ENCODE data around the gene UFSP1.
A peak's percentile ranks its signal among the peaks of the same experiment; 100 is the strongest.

Gene UFSP1

DNA sequence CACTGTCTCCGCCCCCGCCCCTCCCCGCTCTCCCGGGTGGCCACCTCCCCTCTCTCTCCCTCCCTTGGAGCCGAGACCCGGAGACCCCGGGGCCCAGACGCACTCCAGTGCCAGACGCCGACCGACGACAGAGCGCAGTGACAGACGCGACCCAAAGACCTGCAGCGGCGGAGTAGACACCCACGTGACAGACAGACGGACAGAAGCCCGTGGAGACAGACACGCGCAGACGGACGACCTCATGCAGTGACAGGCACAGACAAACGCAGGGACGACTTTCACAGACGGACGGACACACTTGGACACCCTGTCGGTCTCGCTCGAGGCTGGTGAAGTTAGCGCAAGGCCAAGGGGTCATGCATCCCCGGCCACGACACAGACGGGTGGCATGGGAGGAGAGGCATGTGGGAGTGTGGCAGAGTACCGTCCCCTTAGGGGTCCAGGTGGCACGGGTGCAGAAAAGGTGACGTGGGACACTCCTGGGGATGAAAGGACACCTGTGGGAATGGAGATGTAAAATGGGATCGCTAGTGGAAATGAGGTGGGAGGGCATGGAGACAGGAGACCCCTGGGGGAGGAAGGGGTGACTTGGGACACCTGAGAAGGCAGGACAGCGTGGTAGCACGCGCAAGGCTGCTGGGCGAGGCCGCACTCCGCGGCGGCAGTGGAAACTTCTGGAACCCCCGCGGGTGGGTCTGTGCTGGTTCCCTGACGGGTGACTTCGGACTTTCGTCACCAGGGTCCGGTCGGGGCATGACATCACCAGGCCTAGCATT, 6.6 kb upstream of the UFSP1 start:
- no peaks in the 10 kb centered on the region for H3K9me3 ChIP-seq (ENCODE audit: control insufficient read depth, low read length)
- peak in 2 of 3 donors; percentile 22 to 38 for DNase-seq
- H3K4me1 ChIP-seq (ENCODE audit: control insufficient read depth, insufficient read depth, low read length, poor library complexity, severe bottlenecking), result peaks cover 23% of the 10 kb centered on the region
- no peaks in the 10 kb centered on the region for H3K36me3 ChIP-seq (ENCODE audit: control insufficient read depth, insufficient read depth, low read length)
- H3K4me3 ChIP-seq (ENCODE audit: insufficient read depth, low read depth, low read length, poor library complexity, severe bottlenecking), result peak overlapping the region; percentile 36
- peaks cover 34% of the 10 kb centered on the region for H3K27me3 ChIP-seq (replicated peaks; ENCODE audit: control insufficient read depth, insufficient read depth, low read length, poor library complexity, severe bottlenecking)
- no peak overlapping the region for H3K27ac ChIP-seq (ENCODE audit: insufficient read depth, low read length, poor library complexity, severe bottlenecking)

DNA sequence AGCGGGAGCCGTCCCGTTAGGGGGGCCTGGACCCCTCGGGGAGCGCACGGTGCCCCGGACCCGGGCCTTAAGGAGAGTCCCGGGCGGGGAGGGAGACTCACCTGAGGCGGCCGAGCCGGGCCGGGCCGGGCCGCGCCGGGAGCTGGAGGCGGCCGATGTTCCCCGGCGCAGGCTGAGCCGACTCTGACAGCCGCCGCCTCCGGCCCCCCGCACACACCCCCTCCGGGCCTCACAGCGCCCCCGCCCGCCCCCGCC, 6.1 kb upstream of the UFSP1 start, which contains the start of gene ACHE:
Gene ACHE (minus strand): TSS at position 188 of the 255 bp plus-strand sequence. CDS start 1,656 bp downstream, outside the sequence.
- H3K27me3 ChIP-seq (replicated peaks; ENCODE audit: control insufficient read depth, insufficient read depth, low read length, poor library complexity, severe bottlenecking), result peaks cover 39% of the 10 kb centered on the region
- no peak for DNase-seq
- no peaks in the 10 kb centered on the region for H3K9me3 ChIP-seq (ENCODE audit: control insufficient read depth, low read length)
- no peaks in the 10 kb centered on the region for H3K36me3 ChIP-seq (ENCODE audit: control insufficient read depth, insufficient read depth, low read length)
- H3K4me3 ChIP-seq (ENCODE audit: insufficient read depth, low read depth, low read length, poor library complexity, severe bottlenecking), result peak within 1 kb of the TSS; percentile 71
- no peak within 1 kb of the TSS for H3K27ac ChIP-seq (ENCODE audit: insufficient read depth, low read length, poor library complexity, severe bottlenecking)
- peaks cover 28% of the 10 kb centered on the region for H3K4me1 ChIP-seq (ENCODE audit: control insufficient read depth, insufficient read depth, low read length, poor library complexity, severe bottlenecking)

DNA sequence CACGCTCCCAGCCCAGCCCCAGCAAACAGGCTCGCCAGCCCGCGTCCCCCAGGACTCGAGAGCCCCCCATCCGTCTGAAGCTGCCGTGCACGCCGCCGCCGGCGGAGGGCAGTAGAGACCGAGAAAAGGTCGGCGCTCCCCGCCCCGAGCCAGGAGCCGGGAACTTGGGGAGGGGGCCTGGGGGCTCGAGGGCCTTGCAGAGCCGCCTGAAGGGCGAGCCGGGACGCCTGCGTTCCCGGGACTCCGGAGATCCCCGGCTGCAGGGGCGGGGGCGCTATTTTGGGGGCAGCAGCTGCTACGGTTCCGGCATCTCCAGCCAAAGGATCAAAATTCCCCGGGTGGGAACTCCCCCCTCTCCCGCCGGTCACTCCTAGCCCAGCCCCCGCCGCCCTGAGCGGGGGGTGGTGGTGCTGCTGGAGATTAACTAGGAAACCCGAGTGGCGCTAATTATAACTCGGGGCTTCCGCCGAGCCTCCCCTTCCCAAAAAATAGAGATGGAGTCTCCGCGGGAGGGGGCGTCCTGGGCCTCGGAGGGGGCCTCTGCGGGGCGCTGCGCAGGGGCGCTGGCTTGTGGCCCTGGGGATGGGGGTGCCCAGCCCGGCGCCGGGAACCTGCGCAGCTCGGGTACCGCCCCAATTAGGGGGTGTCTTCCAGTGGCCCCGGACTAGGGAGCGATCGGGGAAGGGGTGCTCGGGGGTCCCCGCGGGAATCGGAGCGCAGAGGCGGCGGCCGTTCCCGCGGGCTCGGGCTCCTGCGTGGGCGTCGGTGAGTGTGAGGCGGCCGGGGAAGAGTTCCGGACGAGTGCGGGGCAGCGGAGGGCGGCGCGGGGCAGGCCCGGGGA, 5.6 kb upstream of the UFSP1 start:
- H3K4me1 ChIP-seq (ENCODE audit: control insufficient read depth, insufficient read depth, low read length, poor library complexity, severe bottlenecking), result peaks cover 34% of the 10 kb centered on the region
- H3K9me3 ChIP-seq (ENCODE audit: control insufficient read depth, low read length), result no peaks in the 10 kb centered on the region
- no peaks in the 10 kb centered on the region for H3K36me3 ChIP-seq (ENCODE audit: control insufficient read depth, insufficient read depth, low read length)
- H3K4me3 ChIP-seq (ENCODE audit: insufficient read depth, low read depth, low read length, poor library complexity, severe bottlenecking), result peak overlapping the region; percentile 71
- peaks cover 40% of the 10 kb centered on the region for H3K27me3 ChIP-seq (replicated peaks; ENCODE audit: control insufficient read depth, insufficient read depth, low read length, poor library complexity, severe bottlenecking)
- peak in 2 of 3 donors; percentile 15 to 44 for DNase-seq
- no peak overlapping the region for H3K27ac ChIP-seq (ENCODE audit: insufficient read depth, low read length, poor library complexity, severe bottlenecking)

DNA sequence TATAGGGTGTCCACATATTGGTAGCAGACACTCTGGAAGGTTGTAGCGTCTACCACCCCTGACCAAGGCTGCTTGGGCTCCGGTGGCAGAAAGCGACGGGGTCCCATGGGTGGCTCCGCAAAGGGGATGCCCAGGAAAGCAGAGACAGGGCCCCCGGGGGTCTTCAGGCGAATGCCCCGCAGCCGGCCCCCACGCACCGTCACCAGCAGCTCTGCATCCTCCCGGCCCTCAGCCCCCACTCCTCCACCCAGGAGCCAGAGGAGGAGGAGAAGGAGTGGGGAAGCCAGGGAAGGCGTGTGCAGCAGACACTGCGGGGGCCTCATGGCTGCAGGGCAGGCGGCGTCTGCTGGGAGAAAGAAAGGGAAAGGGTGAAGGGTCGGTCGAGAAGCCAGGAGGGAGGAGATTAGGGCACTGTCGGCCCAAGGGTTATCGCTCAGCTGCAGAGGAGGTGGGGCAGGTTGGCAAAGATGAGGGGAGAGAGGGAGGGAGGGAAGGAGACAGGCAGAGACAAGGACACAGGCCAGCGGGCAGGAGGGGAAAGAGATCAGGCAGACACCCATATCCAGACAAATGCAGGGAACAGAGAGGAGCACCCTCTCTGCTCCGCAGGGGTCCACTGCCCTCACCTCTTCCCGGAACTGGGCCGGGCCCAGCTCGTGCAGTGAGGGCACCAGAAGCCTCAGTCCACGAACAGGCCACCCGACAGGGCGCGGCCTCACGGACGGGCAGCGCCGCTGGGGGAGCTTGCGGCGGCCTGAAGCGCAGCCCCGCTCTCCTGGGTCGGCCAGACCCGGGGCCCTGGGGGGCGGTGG, 4.6 kb upstream of the UFSP1 start:
- H3K9me3 ChIP-seq (ENCODE audit: control insufficient read depth, low read length), result no peaks in the 10 kb centered on the region
- peaks cover 40% of the 10 kb centered on the region for H3K27me3 ChIP-seq (replicated peaks; ENCODE audit: control insufficient read depth, insufficient read depth, low read length, poor library complexity, severe bottlenecking)
- no peaks in the 10 kb centered on the region for H3K36me3 ChIP-seq (ENCODE audit: control insufficient read depth, insufficient read depth, low read length)
- DNase-seq, result no peak
- no peak overlapping the region for H3K4me3 ChIP-seq (ENCODE audit: insufficient read depth, low read depth, low read length, poor library complexity, severe bottlenecking)
- no peak overlapping the region for H3K27ac ChIP-seq (ENCODE audit: insufficient read depth, low read length, poor library complexity, severe bottlenecking)
- H3K4me1 ChIP-seq (ENCODE audit: control insufficient read depth, insufficient read depth, low read length, poor library complexity, severe bottlenecking), result peaks cover 37% of the 10 kb centered on the region

DNA sequence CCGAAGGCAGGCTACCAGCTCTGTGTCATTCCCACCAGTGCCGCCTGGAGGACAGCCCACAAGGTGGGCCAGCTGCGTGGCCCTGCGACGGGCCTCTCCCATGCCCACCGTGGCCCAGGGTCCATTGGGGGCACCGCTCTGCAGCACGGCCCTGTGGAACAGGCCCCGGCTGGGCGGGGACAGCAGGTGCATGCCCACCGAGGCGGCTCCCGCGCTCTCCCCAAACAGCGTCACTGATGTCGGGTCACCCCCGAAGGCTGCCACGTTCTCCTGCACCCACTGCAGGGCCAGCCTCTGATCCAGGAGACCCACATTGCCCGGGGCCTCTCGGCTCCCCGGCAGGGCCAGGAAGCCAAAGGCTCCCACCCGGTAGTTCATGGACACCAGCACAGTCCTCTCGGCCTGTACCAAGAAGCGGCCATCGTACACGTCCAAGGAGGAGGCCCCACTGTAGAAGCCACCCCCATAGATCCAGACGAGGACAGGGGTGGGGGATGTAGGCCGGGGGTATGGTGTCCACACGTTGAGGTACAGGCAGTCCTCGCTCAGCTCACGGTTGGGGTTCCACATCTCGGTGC, 3.9 kb upstream of the UFSP1 start:
- Histone ChIP-seq H3K4me1 (ENCODE audit: control insufficient read depth, insufficient read depth, low read length, poor library complexity, severe bottlenecking) (peaks cover 43% of the 10 kb centered on the region), H3K27me3 (replicated peaks; ENCODE audit: control insufficient read depth, insufficient read depth, low read length, poor library complexity, severe bottlenecking) (peaks cover 40% of the 10 kb centered on the region), H3K27ac (ENCODE audit: insufficient read depth, low read length, poor library complexity, severe bottlenecking) (no peak overlapping the region), H3K36me3 (ENCODE audit: control insufficient read depth, insufficient read depth, low read length) (no peaks in the 10 kb centered on the region), H3K9me3 (ENCODE audit: control insufficient read depth, low read length) (no peaks in the 10 kb centered on the region), H3K4me3 (ENCODE audit: insufficient read depth, low read depth, low read length, poor library complexity, severe bottlenecking) (no peak overlapping the region)
- no peak for DNase-seq

DNA sequence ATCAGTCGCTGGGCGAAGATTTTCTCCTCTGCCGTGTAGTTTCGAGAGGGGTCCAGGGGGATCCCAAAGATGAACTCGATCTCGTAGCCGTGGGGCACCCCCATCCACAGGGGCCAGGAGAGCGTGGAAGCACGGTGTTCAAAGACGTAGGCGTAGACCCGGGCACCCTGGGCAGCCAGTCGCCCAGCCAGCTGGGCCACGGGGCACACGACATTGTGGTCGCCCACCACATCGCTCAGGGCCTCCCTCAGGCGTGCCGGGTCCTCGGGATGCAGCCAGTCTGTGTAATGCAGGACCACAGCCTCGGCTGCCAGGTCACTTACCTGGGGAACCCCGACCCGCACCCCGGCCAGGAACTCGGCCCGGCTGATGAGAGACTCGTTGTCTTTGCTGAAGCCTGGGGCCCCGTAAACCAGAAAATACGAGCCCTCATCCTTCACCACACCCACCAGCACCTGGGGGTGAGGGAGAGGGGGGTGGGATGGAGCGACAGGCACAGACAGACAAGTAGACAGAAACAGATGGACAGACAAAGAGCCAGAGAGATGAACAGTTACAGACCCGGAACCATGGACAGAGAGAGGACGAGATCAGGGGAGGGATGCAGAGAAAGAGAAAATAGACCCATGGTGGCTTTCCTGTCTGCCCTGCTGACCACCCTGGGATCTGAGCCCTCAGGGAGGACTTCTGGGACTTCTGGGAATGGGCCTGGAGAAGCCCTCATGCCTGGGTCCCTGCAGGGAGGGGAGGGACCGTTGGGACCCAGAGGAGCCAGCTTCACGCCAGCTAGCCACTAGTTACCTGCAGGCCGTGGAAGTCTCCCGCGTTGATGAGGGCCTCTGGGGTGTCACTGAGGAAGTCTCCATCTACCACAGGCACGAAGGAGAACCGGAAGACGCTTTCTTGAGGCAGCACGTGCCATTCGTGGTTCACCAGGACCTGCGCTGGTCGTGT, 3.1 kb upstream of the UFSP1 start:
- Histone ChIP-seq H3K36me3 (ENCODE audit: control insufficient read depth, insufficient read depth, low read length) (no peaks in the 10 kb centered on the region), H3K4me3 (ENCODE audit: insufficient read depth, low read depth, low read length, poor library complexity, severe bottlenecking) (no peak overlapping the region), H3K9me3 (ENCODE audit: control insufficient read depth, low read length) (no peaks in the 10 kb centered on the region), H3K27ac (ENCODE audit: insufficient read depth, low read length, poor library complexity, severe bottlenecking) (no peak overlapping the region), H3K27me3 (replicated peaks; ENCODE audit: control insufficient read depth, insufficient read depth, low read length, poor library complexity, severe bottlenecking) (peaks cover 37% of the 10 kb centered on the region), H3K4me1 (ENCODE audit: control insufficient read depth, insufficient read depth, low read length, poor library complexity, severe bottlenecking) (peaks cover 51% of the 10 kb centered on the region)
- DNase-seq, result no peak

DNA sequence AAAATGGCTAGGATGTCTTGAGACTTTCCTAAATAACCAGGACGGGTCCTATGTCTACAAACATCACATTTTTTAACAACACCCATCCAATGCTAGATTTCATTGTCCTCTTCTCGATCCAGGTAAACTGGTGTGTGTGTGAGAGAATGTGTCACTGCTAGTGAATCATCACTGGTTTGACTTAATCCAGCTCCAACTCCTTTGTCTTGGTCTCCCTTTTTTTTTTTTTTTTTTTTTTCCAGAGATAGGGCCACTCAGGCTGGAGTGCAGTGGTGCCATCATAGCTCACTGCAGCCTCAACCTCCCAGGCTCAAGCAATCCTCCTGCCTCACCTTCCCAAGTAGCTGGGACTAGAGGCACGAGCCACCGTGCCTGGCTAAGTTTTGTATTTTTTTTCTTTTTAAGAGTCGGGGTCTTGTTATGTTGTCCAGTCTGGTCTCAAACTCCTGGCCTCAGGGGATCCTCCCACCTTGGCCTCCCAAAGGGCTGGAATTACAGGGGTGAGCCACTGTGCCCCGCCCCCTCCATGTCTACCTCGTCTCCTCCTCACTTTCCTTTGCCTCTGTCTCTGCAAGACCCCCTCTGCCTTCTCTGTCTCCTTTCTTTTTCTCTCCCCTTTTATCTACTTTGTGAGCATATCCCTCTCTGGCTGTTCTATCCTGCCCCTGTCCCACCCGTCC, 2.2 kb upstream of the UFSP1 start:
- no peak overlapping the region for H3K4me3 ChIP-seq (ENCODE audit: insufficient read depth, low read depth, low read length, poor library complexity, severe bottlenecking)
- no peaks in the 10 kb centered on the region for H3K9me3 ChIP-seq (ENCODE audit: control insufficient read depth, low read length)
- peaks cover 30% of the 10 kb centered on the region for H3K27me3 ChIP-seq (replicated peaks; ENCODE audit: control insufficient read depth, insufficient read depth, low read length, poor library complexity, severe bottlenecking)
- no peak for DNase-seq
- no peak overlapping the region for H3K27ac ChIP-seq (ENCODE audit: insufficient read depth, low read length, poor library complexity, severe bottlenecking)
- H3K4me1 ChIP-seq (ENCODE audit: control insufficient read depth, insufficient read depth, low read length, poor library complexity, severe bottlenecking), result peaks cover 54% of the 10 kb centered on the region
- peaks cover 6% of the 10 kb centered on the region for H3K36me3 ChIP-seq (ENCODE audit: control insufficient read depth, insufficient read depth, low read length)

DNA sequence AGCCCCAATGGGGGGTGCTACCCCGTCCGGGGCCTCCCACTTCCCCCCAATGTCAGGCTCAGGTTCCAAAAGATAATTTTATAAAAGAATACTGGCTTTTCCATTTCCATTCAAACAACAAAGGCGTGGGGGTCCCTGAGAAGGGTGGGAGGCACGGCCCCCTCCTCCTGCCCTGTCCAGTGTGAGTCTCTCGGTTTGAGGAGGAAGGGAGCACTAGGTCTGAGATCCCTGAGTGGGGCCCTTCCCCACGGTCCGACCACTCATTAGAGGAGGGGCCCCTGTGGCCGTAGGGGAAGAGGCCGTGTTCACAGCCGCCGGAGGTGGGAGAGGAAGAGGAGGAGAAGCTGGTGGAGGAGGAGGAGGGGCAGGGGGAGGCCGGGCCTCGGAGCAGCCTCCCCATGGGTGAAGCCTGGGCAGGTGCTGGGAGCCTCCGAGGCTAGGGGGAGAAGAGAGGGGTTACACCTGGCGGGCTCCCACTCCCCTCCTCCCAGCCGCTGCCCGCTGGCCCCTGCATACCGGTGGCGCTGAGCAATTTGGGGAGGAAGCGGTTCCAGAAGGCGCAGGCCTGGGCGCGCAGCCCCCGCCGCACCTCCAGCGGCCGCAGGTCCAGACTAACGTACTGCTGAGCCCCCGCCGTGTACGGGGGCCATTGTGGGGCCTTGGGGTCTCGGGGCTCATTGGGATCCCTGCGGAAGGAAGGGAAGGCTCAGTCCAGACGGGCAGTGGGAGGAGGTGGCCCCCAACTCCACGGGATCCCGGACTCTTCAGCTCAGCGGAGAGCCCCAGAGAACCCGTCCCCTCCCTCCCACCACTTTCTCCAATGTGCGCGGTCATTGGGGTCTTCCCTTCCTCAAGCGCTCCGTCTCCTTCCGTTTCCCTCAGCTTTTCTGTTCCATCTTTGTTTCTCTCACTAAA, 1.4 kb upstream of the UFSP1 start:
- H3K36me3 ChIP-seq (ENCODE audit: control insufficient read depth, insufficient read depth, low read length), result peaks cover 14% of the 10 kb centered on the region
- H3K27me3 ChIP-seq (replicated peaks; ENCODE audit: control insufficient read depth, insufficient read depth, low read length, poor library complexity, severe bottlenecking), result peaks cover 22% of the 10 kb centered on the region
- no peaks in the 10 kb centered on the region for H3K9me3 ChIP-seq (ENCODE audit: control insufficient read depth, low read length)
- no peak for DNase-seq
- H3K27ac ChIP-seq (ENCODE audit: insufficient read depth, low read length, poor library complexity, severe bottlenecking), result no peak overlapping the region
- H3K4me3 ChIP-seq (ENCODE audit: insufficient read depth, low read depth, low read length, poor library complexity, severe bottlenecking), result peak overlapping the region; percentile 66
- H3K4me1 ChIP-seq (ENCODE audit: control insufficient read depth, insufficient read depth, low read length, poor library complexity, severe bottlenecking), result peaks cover 47% of the 10 kb centered on the region

Measured in effector memory CD4-positive, alpha-beta T cell (primary cell).